Measurements from ENCODE around the gene CAMK1D. TPM values are rescaled to one million over a fixed set of nuclear protein-coding genes. Genes with fewer than 3 reads are reported as not detected.

The CAMK1D gene
- total and polyA plus RNA-seq, 2 experiments from 2014 or later = 4.6 to 7.2 TPM

GRCh38 chr10:12638781-12639180 is 289.4 kb downstream of the CAMK1D start:
- Histone ChIP-seq H3K27me3 (ENCODE audit: insufficient read depth) (no peaks in the 10 kb centered on the region), H3K9me2 (ENCODE audit: insufficient read depth) (no peaks in the 10 kb centered on the region), H3K79me2 (replicated peaks; ENCODE audit: insufficient read depth) (no peaks in the 10 kb centered on the region), H2AFZ (no peak overlapping the region), H3K4me1 (ENCODE audit: insufficient read depth) (peaks cover 13% of the 10 kb centered on the region), H3K4me3 (no peak overlapping the region), H4K20me1 (replicated peaks; ENCODE audit: insufficient read depth) (no peaks in the 10 kb centered on the region; the same call in 1 of the 2 replicates), H3K36me3 (ENCODE audit: insufficient read depth) (no peaks in the 10 kb centered on the region), H3K4me2 (peak overlapping the region; percentile 23; the same call in 1 of the 2 replicates), H3K27ac (ENCODE audit: low read depth) (0 out of 2 replicates have a peak overlapping the region, but pooled peaks have one; percentile 19), H3F3A (replicated peaks; ENCODE audit: low read depth) (no peaks in the 10 kb centered on the region)
- ATAC-seq (peak; percentile 42), DNase-seq (ENCODE audit: low spot score) (peak; percentile 56)
- no peak overlapping the region for H3K4me3 Mint-ChIP-seq
- H3K36me3 Mint-ChIP-seq (ENCODE audit: low read depth) = no peaks in the 10 kb centered on the region
- peaks cover 19% of the 10 kb centered on the region for H3K4me1 Mint-ChIP-seq
- TF ChIP-seq EZH2phosphoT487 (IDR thresholded peaks at IDR 0.05; ENCODE audit: unreplicated experiment) (no peak), ZNF114 (CRISPR knock-in tag; IDR thresholded peaks at IDR 0.05) (no peak), ZNF331 (CRISPR knock-in tag; IDR thresholded peaks at IDR 0.05; ENCODE audit: low read depth) (no peak), ETS1 (IDR thresholded peaks at IDR 0.05) (no peak), POLR2AphosphoS5 (IDR thresholded peaks at IDR 0.05; ENCODE audit: low read depth) (no peak), CTCF (conservative IDR thresholded peaks at IDR 0.05; ENCODE audit: low read depth in 2 of 2) (no peak)
- no peak overlapping the region for H3K27ac Mint-ChIP-seq
- H3K9me3 Mint-ChIP-seq = no peaks in the 10 kb centered on the region
- H3K27me3 Mint-ChIP-seq (ENCODE audit: insufficient read depth, low read depth, poor library complexity) = peaks cover 6% of the 10 kb centered on the region

- no peaks in the 10 kb centered on the region for H4K20me1 ChIP-seq (replicated peaks; ENCODE audit: insufficient read depth)
- H3K36me3 Mint-ChIP-seq (ENCODE audit: low read depth) = no peaks in the 10 kb centered on the region
- no peak for DNase-seq (ENCODE audit: low spot score)
- no peak overlapping the region for H2AFZ ChIP-seq
- no peaks in the 10 kb centered on the region for H3K9me3 Mint-ChIP-seq
- no peaks in the 10 kb centered on the region for H3K9me2 ChIP-seq (ENCODE audit: insufficient read depth)
- no peak overlapping the region for H3K27ac Mint-ChIP-seq
- H3K27me3 Mint-ChIP-seq (ENCODE audit: insufficient read depth, low read depth, poor library complexity) = peaks cover 6% of the 10 kb centered on the region
- H3K79me2 ChIP-seq (replicated peaks; ENCODE audit: insufficient read depth) = no peaks in the 10 kb centered on the region
- no peak for ATAC-seq
- no peak overlapping the region for H3K4me3 ChIP-seq
- TF ChIP-seq CREB1 (CRISPR knock-in tag; IDR thresholded peaks at IDR 0.05; ENCODE audit: low read depth) = no peak
- TF ChIP-seq ETS1 (IDR thresholded peaks at IDR 0.05) = no peak
- no peaks in the 10 kb centered on the region for H3F3A ChIP-seq (replicated peaks; ENCODE audit: low read depth)
- no peaks in the 10 kb centered on the region for H3K27me3 ChIP-seq (ENCODE audit: insufficient read depth)
- H3K4me2 ChIP-seq = no peak overlapping the region
- peaks cover 21% of the 10 kb centered on the region for H3K4me1 Mint-ChIP-seq
- H3K4me1 ChIP-seq (ENCODE audit: insufficient read depth) = peaks cover 13% of the 10 kb centered on the region
- no peak overlapping the region for H3K27ac ChIP-seq (ENCODE audit: low read depth)
- no peak overlapping the region for H3K4me3 Mint-ChIP-seq
- no peaks in the 10 kb centered on the region for H3K36me3 ChIP-seq (ENCODE audit: insufficient read depth)
These were observed 290.9 kb downstream of the CAMK1D start for GRCh38 chr10:12639996-12640944.
